Peyer's patch (tissue), 4 donors: ENCODE data around the gene GRHL3. TPM values are rescaled to one million over a fixed set of nuclear protein-coding genes. Genes with fewer than 3 reads are reported as not detected.

Source experiments
- DNase-seq, 3 donors: peaks; one replicate each; pipeline ENCODE4 v3.0.0-alpha.2; 2017 to 2019
- H3K27ac ChIP-seq, 4 donors: fragments of 200-600 bp; sonication (generic); one replicate each; pipeline ENCODE4 v1.5.1; 2016 to 2019
- H3K27me3 ChIP-seq, 2 donors: fragments of 200-600 bp; sonication (generic); one replicate each; pipeline ENCODE4 v1.5.1; 2019
- H3K36me3 ChIP-seq, 3 donors: fragments of 200-600 bp; sonication (generic); one replicate each; pipeline ENCODE4 v1.5.1; 2016 to 2019
- H3K4me1 ChIP-seq, 4 donors: fragments of 200-600 bp; sonication (generic); one replicate each; pipeline ENCODE4 v1.5.1; 2016 to 2019
- H3K4me3 ChIP-seq, 4 donors: fragments of 200-600 bp; sonication (generic); 1 replicate in 3 of 4; 2 replicates in 1 of 4; pipeline ENCODE4 v1.5.1; 2016 to 2019; ENCODE audit warnings: mild to moderate bottlenecking in 1 of 4
- H3K9me3 ChIP-seq, 4 donors: fragments of 200-600 bp; sonication (generic); one replicate each; pipeline ENCODE4 v1.5.1; 2016 to 2019; ENCODE audit warnings: mild to moderate bottlenecking in 1 of 4
- POLR2A ChIP-seq, 2 donors: fragments of 450-650 bp; IDR thresholded peaks; one replicate each; pipeline ENCODE4 v1.5.1; 2017; ENCODE audit warnings: antibody characterized with exemption in 2 of 2, mild to moderate bottlenecking in 2 of 2, moderate library complexity in 2 of 2
- total RNA-seq, 4 donors: library from RNA; depleted of rRNA; stranded (reverse); fragments of >200 nt; gene quantifications; one replicate each; pipeline ENCODE4 v1.1.0, GENCODE V29; 2016
- TF ChIP-seq, protein P1 (sequence below), 6 experiments: fragments of 450-650 bp in 4 of 6; fragments of 200-600 bp in 2 of 6; sonication (generic) in 1 of 6; IDR thresholded peaks; one replicate each; pipeline ENCODE4 v1.5.1; 2017 to 2019; ENCODE audit warnings: antibody characterized with exemption in 6 of 6, mild to moderate bottlenecking in 3 of 6, moderate library complexity in 1 of 6

The GRHL3 gene
- total RNA-seq, 4 donors from 2014 or later = 0.35 to 1.1 (median 0.66) TPM; not detected in 1

DNA sequence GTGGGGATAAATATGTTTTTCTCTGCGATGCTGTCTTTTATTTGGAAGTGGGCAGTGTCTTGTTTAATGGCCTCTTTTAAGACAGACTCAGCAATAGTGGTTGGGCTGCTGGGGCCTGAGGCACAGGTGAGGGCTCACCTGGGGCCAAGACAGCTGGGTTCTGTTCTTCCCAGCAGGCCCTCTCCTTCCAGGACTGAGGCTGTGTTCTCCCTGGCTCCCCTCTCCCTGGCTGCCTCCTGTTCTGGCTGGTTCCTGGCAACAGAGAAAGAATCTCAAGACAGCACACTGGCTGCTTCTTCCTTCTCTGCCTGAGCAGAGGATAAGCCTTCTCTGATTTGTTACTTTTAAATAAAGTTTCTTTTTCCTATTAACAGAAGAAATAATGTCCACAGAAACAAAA lies 7.4 kb upstream of the GRHL3 start:
- H3K36me3 ChIP-seq = no peaks in the 10 kb centered on the region
- no peak overlapping the region for H3K4me3 ChIP-seq
- H3K4me1 ChIP-seq = no peaks in the 10 kb centered on the region
- no peak for DNase-seq
- H3K27me3 ChIP-seq = no peaks in the 10 kb centered on the region
- no peaks in the 10 kb centered on the region for H3K9me3 ChIP-seq
- no peak overlapping the region for H3K27ac ChIP-seq
- TF ChIP-seq POLR2A (IDR thresholded peaks at IDR 0.05) = no peak
- TF ChIP-seq, protein P1, sequence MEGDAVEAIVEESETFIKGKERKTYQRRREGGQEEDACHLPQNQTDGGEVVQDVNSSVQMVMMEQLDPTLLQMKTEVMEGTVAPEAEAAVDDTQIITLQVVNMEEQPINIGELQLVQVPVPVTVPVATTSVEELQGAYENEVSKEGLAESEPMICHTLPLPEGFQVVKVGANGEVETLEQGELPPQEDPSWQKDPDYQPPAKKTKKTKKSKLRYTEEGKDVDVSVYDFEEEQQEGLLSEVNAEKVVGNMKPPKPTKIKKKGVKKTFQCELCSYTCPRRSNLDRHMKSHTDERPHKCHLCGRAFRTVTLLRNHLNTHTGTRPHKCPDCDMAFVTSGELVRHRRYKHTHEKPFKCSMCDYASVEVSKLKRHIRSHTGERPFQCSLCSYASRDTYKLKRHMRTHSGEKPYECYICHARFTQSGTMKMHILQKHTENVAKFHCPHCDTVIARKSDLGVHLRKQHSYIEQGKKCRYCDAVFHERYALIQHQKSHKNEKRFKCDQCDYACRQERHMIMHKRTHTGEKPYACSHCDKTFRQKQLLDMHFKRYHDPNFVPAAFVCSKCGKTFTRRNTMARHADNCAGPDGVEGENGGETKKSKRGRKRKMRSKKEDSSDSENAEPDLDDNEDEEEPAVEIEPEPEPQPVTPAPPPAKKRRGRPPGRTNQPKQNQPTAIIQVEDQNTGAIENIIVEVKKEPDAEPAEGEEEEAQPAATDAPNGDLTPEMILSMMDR (IDR thresholded peaks at IDR 0.05) = no peak

DNA sequence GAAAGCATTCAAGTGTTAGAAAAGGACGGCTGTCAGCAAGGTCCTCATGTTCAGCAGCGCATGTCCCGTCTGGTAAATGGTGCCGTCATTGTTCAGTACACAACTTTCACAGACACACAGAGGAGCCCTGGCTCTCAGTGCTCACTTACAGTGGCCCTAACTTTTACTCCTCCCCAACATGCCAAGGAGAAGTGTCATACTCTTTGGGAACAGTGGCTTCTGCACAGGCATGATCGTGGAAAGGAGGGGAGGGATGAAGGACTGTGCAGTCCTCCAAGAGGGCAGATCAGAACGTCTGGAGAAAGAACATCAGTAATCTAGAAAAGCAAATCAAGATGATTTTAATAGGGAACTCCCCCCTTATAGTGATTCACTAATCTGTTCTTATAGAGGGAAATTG lies 3.8 kb upstream of the GRHL3 start:
- DNase-seq = no peak
- Histone ChIP-seq H3K27ac (no peak overlapping the region), H3K9me3 (no peaks in the 10 kb centered on the region), H3K27me3 (no peaks in the 10 kb centered on the region), H3K4me3 (no peak overlapping the region), H3K4me1 (peaks cover 0 to 13% (median 3%) of the 10 kb centered on the region in 4 donors), H3K36me3 (no peaks in the 10 kb centered on the region)
- no peak for TF ChIP-seq POLR2A (IDR thresholded peaks at IDR 0.05)
- TF ChIP-seq, protein P1 (IDR thresholded peaks at IDR 0.05) = no peak

DNA sequence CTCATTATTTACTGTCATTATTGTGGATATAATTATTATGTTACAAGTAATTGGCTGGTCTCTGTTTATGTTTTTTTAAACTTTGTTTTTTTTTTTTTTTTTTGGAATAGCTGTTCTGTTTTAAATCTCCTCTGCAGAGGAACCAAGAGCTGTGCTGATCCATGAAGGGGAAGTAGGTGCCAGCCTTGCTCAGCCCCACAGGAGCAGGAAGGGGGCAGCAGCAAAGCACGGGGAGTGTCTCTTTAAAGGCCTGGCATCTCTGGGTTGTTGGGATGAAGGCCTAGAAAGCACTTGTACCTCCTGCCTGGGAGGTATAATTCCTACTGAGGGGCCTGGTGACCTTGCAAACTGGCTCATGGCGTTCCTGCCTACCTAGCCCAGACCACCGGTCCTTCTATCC lies 2.5 kb upstream of the GRHL3 start:
- TF ChIP-seq, protein P1 (IDR thresholded peaks at IDR 0.05) = no peak
- no peak for TF ChIP-seq POLR2A (IDR thresholded peaks at IDR 0.05)
- no peak overlapping the region for H3K27ac ChIP-seq
- no peaks in the 10 kb centered on the region for H3K36me3 ChIP-seq
- H3K27me3 ChIP-seq = no peaks in the 10 kb centered on the region
- no peak overlapping the region for H3K4me3 ChIP-seq
- no peaks in the 10 kb centered on the region for H3K9me3 ChIP-seq
- H3K4me1 ChIP-seq = peaks cover 0 to 21% (median 8%) of the 10 kb centered on the region in 4 donors
- DNase-seq = no peak

DNA sequence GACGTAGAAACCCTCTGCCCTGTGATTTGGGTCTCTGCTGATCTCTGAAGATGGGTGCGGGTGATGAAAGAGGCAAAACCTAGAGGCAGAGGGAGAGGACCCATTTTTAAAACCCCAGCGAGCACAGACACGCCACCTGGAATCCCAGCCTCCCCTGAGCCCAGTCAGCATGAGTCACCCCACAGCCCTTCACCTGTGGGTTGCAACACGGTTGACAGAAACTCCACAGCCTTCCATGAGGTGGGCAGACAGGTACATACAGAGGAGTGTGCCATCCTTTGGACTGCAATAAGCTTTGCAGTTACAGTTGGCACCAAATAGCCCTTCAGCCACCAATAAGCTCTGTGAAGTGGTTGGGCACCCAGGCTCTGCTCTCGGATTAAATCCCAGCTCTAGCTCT lies 2.1 kb upstream of the GRHL3 start:
- H3K4me1 ChIP-seq = peaks cover 0 to 24% (median 9%) of the 10 kb centered on the region in 4 donors
- H3K27me3 ChIP-seq = no peaks in the 10 kb centered on the region
- H3K4me3 ChIP-seq = no peak overlapping the region
- H3K27ac ChIP-seq = no peak overlapping the region
- TF ChIP-seq, protein P1 (IDR thresholded peaks at IDR 0.05) = no peak
- H3K9me3 ChIP-seq = no peaks in the 10 kb centered on the region
- DNase-seq = no peak
- H3K36me3 ChIP-seq = no peaks in the 10 kb centered on the region

DNA sequence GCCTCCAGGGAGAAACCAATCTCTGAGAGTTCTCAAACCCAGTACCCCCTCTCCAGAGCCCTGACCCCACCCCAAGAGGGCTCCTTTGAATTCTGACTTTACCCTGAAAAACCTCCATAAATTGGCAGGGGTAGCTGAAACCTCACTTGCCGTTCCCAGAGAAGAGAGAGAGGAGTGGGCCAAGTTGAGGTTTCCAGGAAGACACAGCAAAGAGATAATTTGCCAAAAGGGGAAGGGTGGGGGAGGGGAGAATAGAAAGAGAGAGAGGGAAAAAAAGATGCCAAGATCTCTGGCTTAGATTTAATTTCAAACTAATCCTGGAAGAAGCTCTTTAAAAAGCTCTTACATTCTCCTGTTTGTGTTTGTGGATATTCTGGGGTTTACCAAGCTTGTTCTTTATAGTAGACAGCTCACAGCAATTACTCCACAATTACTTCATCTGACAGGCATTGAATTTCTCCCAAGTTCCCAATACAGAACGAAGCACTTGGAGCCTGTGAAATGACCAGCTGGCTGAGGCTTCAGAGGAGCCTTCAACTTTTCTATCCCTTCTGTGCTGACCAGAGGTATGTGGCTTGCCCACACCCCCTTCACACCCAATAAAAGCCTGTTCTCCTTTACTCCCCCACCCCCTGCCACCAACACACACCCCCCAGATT lies 1.1 kb upstream of the GRHL3 start:
- DNase-seq = no peak
- Histone ChIP-seq H3K27me3 (no peaks in the 10 kb centered on the region), H3K4me1 (peaks cover 0 to 24% (median 9%) of the 10 kb centered on the region in 4 donors), H3K9me3 (no peaks in the 10 kb centered on the region), H3K36me3 (no peaks in the 10 kb centered on the region), H3K4me3 (no peak overlapping the region), H3K27ac (no peak overlapping the region)
- TF ChIP-seq, protein P1 (IDR thresholded peaks at IDR 0.05) = no peak
- TF ChIP-seq POLR2A (IDR thresholded peaks at IDR 0.05) = no peak
